ENCODE measurements around the gene SLC13A3.

SLC13A3 gene

DNA sequence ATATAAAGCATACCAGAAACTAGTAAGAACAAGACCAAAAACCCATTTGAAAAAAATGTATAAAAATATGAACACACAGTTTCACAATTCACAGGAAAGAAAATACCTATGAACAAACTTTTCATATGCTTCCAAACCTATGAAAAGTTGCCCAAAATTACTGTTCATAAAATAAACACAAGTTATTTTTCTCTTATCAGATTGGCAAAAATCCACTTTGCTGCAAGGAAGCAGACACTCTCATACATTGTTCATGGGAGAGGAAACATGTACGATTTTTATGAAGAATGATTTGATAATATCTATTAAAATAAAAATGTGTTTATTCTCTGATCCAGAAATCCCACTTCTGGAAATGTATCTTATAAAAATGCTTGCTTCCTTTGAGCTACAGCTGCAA is 60.8 kb downstream of the SLC13A3 start:
- no peak overlapping the region for H3K27ac Mint-ChIP-seq
- peaks cover 4% of the 10 kb centered on the region for H3K27me3 Mint-ChIP-seq (ENCODE audit: low read depth, poor library complexity)
- no peak overlapping the region for H3K4me3 Mint-ChIP-seq
- peaks cover 4% of the 10 kb centered on the region for H3K9me3 Mint-ChIP-seq
- TF ChIP-seq, protein P1, sequence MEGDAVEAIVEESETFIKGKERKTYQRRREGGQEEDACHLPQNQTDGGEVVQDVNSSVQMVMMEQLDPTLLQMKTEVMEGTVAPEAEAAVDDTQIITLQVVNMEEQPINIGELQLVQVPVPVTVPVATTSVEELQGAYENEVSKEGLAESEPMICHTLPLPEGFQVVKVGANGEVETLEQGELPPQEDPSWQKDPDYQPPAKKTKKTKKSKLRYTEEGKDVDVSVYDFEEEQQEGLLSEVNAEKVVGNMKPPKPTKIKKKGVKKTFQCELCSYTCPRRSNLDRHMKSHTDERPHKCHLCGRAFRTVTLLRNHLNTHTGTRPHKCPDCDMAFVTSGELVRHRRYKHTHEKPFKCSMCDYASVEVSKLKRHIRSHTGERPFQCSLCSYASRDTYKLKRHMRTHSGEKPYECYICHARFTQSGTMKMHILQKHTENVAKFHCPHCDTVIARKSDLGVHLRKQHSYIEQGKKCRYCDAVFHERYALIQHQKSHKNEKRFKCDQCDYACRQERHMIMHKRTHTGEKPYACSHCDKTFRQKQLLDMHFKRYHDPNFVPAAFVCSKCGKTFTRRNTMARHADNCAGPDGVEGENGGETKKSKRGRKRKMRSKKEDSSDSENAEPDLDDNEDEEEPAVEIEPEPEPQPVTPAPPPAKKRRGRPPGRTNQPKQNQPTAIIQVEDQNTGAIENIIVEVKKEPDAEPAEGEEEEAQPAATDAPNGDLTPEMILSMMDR (IDR thresholded peaks at IDR 0.05): no peak
- no peak for DNase-seq
- H3K36me3 Mint-ChIP-seq (ENCODE audit: low read depth): peaks cover 20% of the 10 kb centered on the region
- H3K4me1 Mint-ChIP-seq: peaks cover 1% of the 10 kb centered on the region

DNA sequence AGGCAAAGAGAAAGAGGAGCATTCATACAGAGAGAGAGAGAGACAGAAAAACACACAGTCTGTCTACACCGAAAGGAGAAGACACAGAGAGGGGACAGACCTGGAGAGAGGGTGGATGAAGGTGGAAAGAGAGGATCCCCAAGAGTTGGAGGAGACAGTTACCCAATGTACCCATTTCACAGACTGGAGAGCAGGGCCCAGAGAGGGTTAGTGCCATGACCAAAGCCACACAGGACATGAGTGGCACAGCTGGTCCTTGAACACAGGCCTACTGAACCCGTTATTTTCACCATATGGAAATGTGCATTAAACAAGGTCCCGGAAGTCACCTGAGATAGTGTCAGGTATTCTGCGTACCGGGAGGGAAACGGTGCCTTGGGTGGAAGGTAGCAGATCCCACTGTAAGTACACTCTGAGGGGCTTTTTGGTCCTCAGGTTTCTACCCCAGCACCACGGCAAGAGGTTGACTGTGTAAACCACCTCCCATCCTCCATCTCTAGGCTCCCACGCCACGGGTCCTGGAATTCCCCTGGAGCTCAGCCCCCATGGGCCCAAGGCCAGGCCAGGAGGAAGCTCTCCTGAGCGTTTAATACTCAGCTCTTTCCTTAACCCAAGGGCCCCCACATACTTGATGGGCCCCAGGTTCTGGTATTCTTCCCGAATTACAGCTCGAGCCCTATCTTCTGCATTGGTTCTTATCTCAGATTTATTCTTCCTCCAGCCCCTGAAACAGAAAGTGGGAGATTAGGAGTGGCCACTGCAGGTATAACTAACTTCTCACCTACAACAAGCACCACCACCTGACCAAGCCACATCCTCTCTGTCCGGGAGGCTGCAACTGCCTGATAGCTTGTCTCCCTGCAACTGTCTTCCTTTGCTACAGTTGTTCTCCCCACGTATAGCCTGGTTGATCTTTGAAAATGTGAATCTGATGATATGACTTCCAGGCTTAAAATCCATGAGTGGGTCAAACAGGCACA is 62.4 kb downstream of the SLC13A3 start:
- no peak overlapping the region for H3K4me3 Mint-ChIP-seq
- TF ChIP-seq, protein P1 (IDR thresholded peaks at IDR 0.05): no peak
- H3K9me3 Mint-ChIP-seq: peaks cover 4% of the 10 kb centered on the region
- H3K36me3 Mint-ChIP-seq (ENCODE audit: low read depth): peaks cover 20% of the 10 kb centered on the region
- no peaks in the 10 kb centered on the region for H3K4me1 Mint-ChIP-seq
- H3K27ac Mint-ChIP-seq: no peak overlapping the region
- no peak for DNase-seq
- H3K27me3 Mint-ChIP-seq (ENCODE audit: low read depth, poor library complexity): peaks cover 4% of the 10 kb centered on the region

DNA sequence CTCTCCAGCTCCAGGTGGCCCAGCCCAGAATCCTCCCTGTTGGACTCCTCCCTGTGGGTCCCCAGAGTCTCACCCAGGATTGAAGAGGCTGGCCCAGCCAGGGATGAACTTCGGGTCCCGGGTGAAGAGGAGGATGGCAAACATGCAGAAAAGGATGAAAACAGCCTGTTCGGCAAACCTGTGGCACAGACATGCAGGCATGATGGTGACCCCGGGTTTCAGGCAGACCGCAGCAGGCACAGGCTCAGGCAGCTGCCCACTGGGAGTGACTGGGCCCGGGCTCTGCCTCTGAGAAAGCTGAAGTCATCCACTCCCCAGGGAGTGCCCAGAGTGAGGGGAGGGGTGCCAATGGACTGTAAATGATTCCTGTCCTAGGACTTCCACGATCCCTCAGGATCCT is 63.3 kb downstream of the SLC13A3 start:
- TF ChIP-seq, protein P1 (IDR thresholded peaks at IDR 0.05): no peak
- H3K27ac Mint-ChIP-seq: no peak overlapping the region
- H3K9me3 Mint-ChIP-seq: peaks cover 4% of the 10 kb centered on the region
- H3K4me3 Mint-ChIP-seq: no peak overlapping the region
- H3K36me3 Mint-ChIP-seq (ENCODE audit: low read depth): peaks cover 17% of the 10 kb centered on the region
- H3K27me3 Mint-ChIP-seq (ENCODE audit: low read depth, poor library complexity): peaks cover 4% of the 10 kb centered on the region
- no peak for DNase-seq
- H3K4me1 Mint-ChIP-seq: no peaks in the 10 kb centered on the region

DNA sequence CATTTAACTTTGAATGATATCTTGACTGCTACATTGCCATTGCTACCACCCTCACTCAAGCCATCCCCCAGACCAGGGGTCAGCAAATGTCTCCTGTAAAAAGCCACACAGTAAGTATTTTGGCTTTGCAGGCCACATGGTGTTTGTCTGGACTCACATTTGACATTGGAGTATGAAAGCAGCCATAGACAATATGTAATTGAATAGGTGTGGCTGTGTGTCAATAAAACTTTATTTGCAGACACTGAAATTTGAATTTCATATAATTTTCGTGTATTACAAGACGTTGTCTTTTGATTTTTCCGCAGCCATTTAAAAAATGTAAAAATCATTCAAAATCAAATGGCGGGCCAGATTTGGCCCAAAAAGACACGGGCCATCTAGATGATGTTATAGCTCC is 64.5 kb downstream of the SLC13A3 start:
- no peaks in the 10 kb centered on the region for H3K4me1 Mint-ChIP-seq
- H3K9me3 Mint-ChIP-seq: peaks cover 5% of the 10 kb centered on the region
- peaks cover 9% of the 10 kb centered on the region for H3K36me3 Mint-ChIP-seq (ENCODE audit: low read depth)
- H3K4me3 Mint-ChIP-seq: no peak overlapping the region
- H3K27me3 Mint-ChIP-seq (ENCODE audit: low read depth, poor library complexity): peaks cover 4% of the 10 kb centered on the region
- DNase-seq: no peak
- TF ChIP-seq, protein P1 (IDR thresholded peaks at IDR 0.05): no peak
- H3K27ac Mint-ChIP-seq: no peak overlapping the region

DNA sequence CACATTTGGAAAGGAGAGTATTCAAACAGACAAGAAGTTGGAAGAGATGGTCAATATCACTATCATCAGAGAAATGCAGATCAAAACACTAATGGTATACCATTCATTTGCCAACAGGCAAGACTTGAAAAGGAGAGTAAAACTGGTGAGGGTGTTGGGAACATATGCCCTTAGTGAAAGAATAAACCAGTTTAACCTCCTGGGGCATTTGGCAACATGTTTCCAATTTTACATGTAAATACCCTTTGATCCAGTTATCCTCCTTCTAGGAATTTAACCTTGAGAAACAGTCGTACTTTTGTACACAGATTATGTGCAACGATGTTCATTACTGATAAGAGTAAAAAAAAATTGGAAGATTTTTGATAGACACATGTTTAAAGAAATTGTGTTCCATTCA is 66.8 kb downstream of the SLC13A3 start:
- no peak overlapping the region for H3K4me3 Mint-ChIP-seq
- peaks cover 15% of the 10 kb centered on the region for H3K36me3 Mint-ChIP-seq (ENCODE audit: low read depth)
- no peak for DNase-seq
- TF ChIP-seq, protein P1 (IDR thresholded peaks at IDR 0.05): no peak
- H3K27ac Mint-ChIP-seq: no peak overlapping the region
- H3K4me1 Mint-ChIP-seq: no peaks in the 10 kb centered on the region
- H3K9me3 Mint-ChIP-seq: peaks cover 15% of the 10 kb centered on the region
- H3K27me3 Mint-ChIP-seq (ENCODE audit: low read depth, poor library complexity): peaks cover 2% of the 10 kb centered on the region
